Endothelial cell of umbilical vein (primary cell): Measurements from ENCODE around the gene SKAP1. TPM values are rescaled to one million over a fixed set of nuclear protein-coding genes. Genes with fewer than 3 reads are reported as not detected.

Source experiments
- BruUV-seq: library from RNA; stranded (reverse); fragments of 400-500 nt; replicated peaks from 2 replicates; lab custom pipeline; 2021; lab: Mats Ljungman, UMichigan
- CTCF ChIA-PET: fragments of 300-600, 350-600 bp; sonication (Branson Sonifier 250); formaldehyde crosslinking; loops from one replicate; lab custom pipeline; 2021; ENCODE audit warnings: antibody characterized with exemption, inconsistent platforms; lab: Charles Lee
- POLR2A ChIA-PET: fragments of 300-600, 350-600 bp; sonication (Branson Sonifier 250); formaldehyde crosslinking; loops from one replicate; lab custom pipeline; 2021; ENCODE audit warnings: antibody characterized with exemption, inconsistent platforms; lab: Charles Lee
- DNase-seq: peaks from one replicate; pipeline ENCODE4 v3.0.0-alpha.2; 2011; ENCODE audit warnings: low read depth, low spot score
- FAIRE-seq: peaks from 2 replicates; lab custom pipeline; 2011; peaks lifted over from hg19 to GRCh38; lab: Jason Lieb, UNC
- H2AFZ ChIP-seq: 2 replicates; pipeline ENCODE4 v1.6.0; 2012; ENCODE audit warnings: low read depth, low read length, control low read depth, inconsistent platforms
- H3K27ac ChIP-seq: 2 replicates; pipeline ENCODE4 v1.5.1; 2011; ENCODE audit warnings: low read depth, mild to moderate bottlenecking, control low read depth, low read length, moderate library complexity; ENCODE audit not compliant: insufficient read depth
- H3K27me3 ChIP-seq, 2 experiments: 2 replicates each; pipeline versions ENCODE4 v1.6.0 to v1.6.1; 2011; ENCODE audit warnings: low read length in 2 of 2, mixed read lengths in 1 of 2; ENCODE audit not compliant: control insufficient read depth in 2 of 2, insufficient read depth in 2 of 2
- H3K36me3 ChIP-seq, 2 experiments: 2 replicates in 1 of 2; 3 replicates in 1 of 2; pipeline ENCODE4 v1.5.1; 2011; ENCODE audit warnings: low read length in 2 of 2, mild to moderate bottlenecking in 1 of 2, moderate library complexity in 1 of 2; ENCODE audit not compliant: control insufficient read depth in 2 of 2, insufficient read depth in 2 of 2; ENCODE audit errors: extremely low read depth in 1 of 2
- H3K4me1 ChIP-seq: 3 replicates; pipeline ENCODE4 v1.5.1; 2011; ENCODE audit warnings: mild to moderate bottlenecking, low read length; ENCODE audit not compliant: control insufficient read depth, insufficient read depth; ENCODE audit errors: extremely low read depth
- H3K4me2 ChIP-seq: 2 replicates; pipeline ENCODE4 v1.6.1; 2011; ENCODE audit warnings: low read length, control low read depth, mixed read lengths; ENCODE audit not compliant: insufficient read depth
- H3K4me3 ChIP-seq, 3 experiments: fragments of 200-600 bp in 1 of 3; sonication (generic), shearing (Covaris generic) in 1 of 3; replicated peaks in 1 of 3; 2 replicates each; pipeline ENCODE4 v1.5.1; 2011 to 2016; ENCODE audit warnings: control low read depth in 3 of 3, low read length in 3 of 3, mild to moderate bottlenecking in 2 of 3, inconsistent platforms in 1 of 3, low read depth in 1 of 3, moderate library complexity in 1 of 3; ENCODE audit not compliant: insufficient read depth in 1 of 3
- H3K79me2 ChIP-seq: 2 replicates; pipeline ENCODE4 v1.6.0; 2012; ENCODE audit warnings: low read length, inconsistent platforms; ENCODE audit not compliant: control insufficient read depth, insufficient read depth
- H3K9ac ChIP-seq: replicated peaks from 2 replicates; pipeline ENCODE3; 2011; ENCODE audit warnings: low read length, control low read depth; ENCODE audit not compliant: insufficient read depth; ENCODE audit errors: extremely low read depth
- H3K9me1 ChIP-seq: replicated peaks from 3 replicates; pipeline ENCODE4 v1.6.0; 2011; ENCODE audit warnings: mild to moderate bottlenecking, low read length; ENCODE audit not compliant: control insufficient read depth, insufficient read depth; ENCODE audit errors: extremely low read depth
- H3K9me3 ChIP-seq: replicated peaks from 2 replicates; pipeline ENCODE4 v1.5.1; 2012; ENCODE audit warnings: low read length, inconsistent platforms; ENCODE audit not compliant: control insufficient read depth, insufficient read depth
- H4K20me1 ChIP-seq: replicated peaks from 2 replicates; pipeline ENCODE3; 2011; ENCODE audit warnings: mild to moderate bottlenecking, low read length; ENCODE audit not compliant: control insufficient read depth, insufficient read depth; ENCODE audit errors: extremely low read depth
- FOS ChIP-seq: IDR thresholded peaks from 2 replicates; pipeline ENCODE4 v1.6.1; 2011; ENCODE audit warnings: mild to moderate bottlenecking, low read length, moderate library complexity, borderline replicate concordance; ENCODE audit not compliant: insufficient read depth
- GATA2 ChIP-seq: IDR thresholded peaks from 2 replicates; pipeline ENCODE4 v1.7.0; 2011; ENCODE audit warnings: low read depth, mild to moderate bottlenecking, moderate library complexity, mixed read lengths, low read length; ENCODE audit not compliant: insufficient read length, insufficient read depth
- MYC ChIP-seq: IDR thresholded peaks from one replicate; pipeline ENCODE4 v1.6.1; 2011; ENCODE audit warnings: mild to moderate bottlenecking, low read depth, low read length
- dilution Hi-C: fragments of 300-500 bp; cut with MboI; formaldehyde crosslinking; loops from one replicate; pipeline ENCODE4 v1.15.0; 2019; ENCODE audit warnings: low sequenced_read_pairs; ENCODE audit not compliant: extremely low pct_ligation_motif_present
- intact Hi-C: fragments of 100-400 bp; cut with micrococcal nuclease; formaldehyde crosslinking; loops from one replicate; pipeline ENCODE4 v1.10.0; 2022
- polyA plus RNA-seq, 4 experiments: library from polyadenylated mRNA; depleted of rRNA in 3 of 4; stranded (reverse) in 3 of 4; unstranded in 1 of 4; fragments of >200 nt; gene quantifications; 2 replicates each; pipeline versions ENCODE4 v1.2.1 to v1.2.3, GENCODE V29; 2011 to 2012; ENCODE audit warnings: missing spikeins in 1 of 4
- total RNA-seq: library from RNA; stranded (reverse); gene quantifications from 2 replicates; pipeline ENCODE4 v1.2.3, GENCODE V29; 2021
- TF ChIP-seq, protein P1 (sequence below): IDR thresholded peaks from 2 replicates; pipeline ENCODE4 v1.6.1; 2011; ENCODE audit not compliant: insufficient read depth, insufficient read length
- TF ChIP-seq, protein P2 (sequence below), 2 donors: IDR thresholded peaks; 1 replicate in 1 of 2; 2 replicates in 1 of 2; pipeline ENCODE4 v1.5.1; 2011; ENCODE audit warnings: low read length in 2 of 2, mild to moderate bottlenecking in 2 of 2, moderate library complexity in 2 of 2, control low read depth in 1 of 2, inconsistent platforms in 1 of 2, low read depth in 1 of 2; ENCODE audit not compliant: insufficient read depth in 1 of 2; ENCODE audit errors: extremely low read depth in 1 of 2

SKAP1 gene
- total and polyA plus RNA-seq, 2 donors (not counting 3 experiments of a cell fraction or from before 2014, with no cell fraction given), result 0.75 TPM; not detected in 1

DNA sequence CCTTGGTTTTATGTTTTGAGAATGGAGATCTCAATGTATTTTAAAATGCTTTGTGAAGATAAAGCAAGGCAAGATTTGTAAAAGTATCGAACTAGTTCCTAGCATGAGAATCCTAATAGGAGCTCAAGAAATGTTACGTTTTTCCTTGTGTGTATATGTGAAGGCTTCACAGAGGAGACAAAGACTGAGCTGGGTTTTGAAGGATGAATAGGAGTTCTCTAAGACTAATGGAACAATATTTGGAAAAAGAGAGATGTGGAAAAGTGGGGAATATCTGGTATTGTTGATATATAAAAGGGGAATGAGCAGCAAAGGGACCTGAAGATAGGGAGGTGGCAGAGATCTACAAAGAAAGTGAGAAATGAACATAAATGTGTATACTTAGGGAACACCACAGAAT, 195.1 kb downstream of the SKAP1 start:
- no peaks in the 10 kb centered on the region for H3K27me3 ChIP-seq
- no peaks in the 10 kb centered on the region for H3K79me2 ChIP-seq
- H3K27ac ChIP-seq, result no peak overlapping the region
- DNase-seq (no peak), FAIRE-seq (no peak)
- no peak overlapping the region for H3K9ac ChIP-seq
- peaks cover 46% of the 10 kb centered on the region for H3K4me1 ChIP-seq
- no peaks in the 10 kb centered on the region for H3K36me3 ChIP-seq
- no peak overlapping the region for H3K4me2 ChIP-seq
- no peaks in the 10 kb centered on the region for H4K20me1 ChIP-seq
- TF ChIP-seq GATA2 (no peak), MYC (no peak), FOS (no peak)
- TF ChIP-seq, protein P1, sequence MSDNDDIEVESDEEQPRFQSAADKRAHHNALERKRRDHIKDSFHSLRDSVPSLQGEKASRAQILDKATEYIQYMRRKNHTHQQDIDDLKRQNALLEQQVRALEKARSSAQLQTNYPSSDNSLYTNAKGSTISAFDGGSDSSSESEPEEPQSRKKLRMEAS, result no peak
- TF ChIP-seq, protein P2, sequence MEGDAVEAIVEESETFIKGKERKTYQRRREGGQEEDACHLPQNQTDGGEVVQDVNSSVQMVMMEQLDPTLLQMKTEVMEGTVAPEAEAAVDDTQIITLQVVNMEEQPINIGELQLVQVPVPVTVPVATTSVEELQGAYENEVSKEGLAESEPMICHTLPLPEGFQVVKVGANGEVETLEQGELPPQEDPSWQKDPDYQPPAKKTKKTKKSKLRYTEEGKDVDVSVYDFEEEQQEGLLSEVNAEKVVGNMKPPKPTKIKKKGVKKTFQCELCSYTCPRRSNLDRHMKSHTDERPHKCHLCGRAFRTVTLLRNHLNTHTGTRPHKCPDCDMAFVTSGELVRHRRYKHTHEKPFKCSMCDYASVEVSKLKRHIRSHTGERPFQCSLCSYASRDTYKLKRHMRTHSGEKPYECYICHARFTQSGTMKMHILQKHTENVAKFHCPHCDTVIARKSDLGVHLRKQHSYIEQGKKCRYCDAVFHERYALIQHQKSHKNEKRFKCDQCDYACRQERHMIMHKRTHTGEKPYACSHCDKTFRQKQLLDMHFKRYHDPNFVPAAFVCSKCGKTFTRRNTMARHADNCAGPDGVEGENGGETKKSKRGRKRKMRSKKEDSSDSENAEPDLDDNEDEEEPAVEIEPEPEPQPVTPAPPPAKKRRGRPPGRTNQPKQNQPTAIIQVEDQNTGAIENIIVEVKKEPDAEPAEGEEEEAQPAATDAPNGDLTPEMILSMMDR (IDR thresholded peaks at IDR 0.05; ENCODE audit: extremely low read depth in 1 of 2, insufficient read depth in 1 of 2, low read depth in 1 of 2, low read length in 2 of 2), result no peak
- ChIA-PET CTCF (interaction anchor here (0.6 to 20.0 kb wide), 7 partner anchors 8 to 35 kb away, joined by 3 to 289 read pairs (median 11); no protein-coding TSS in a partner anchor), POLR2A (interaction anchor here (2.0 kb wide), 1 partner anchor 9 kb away, joined by 4 read pairs; no protein-coding TSS in a partner anchor)
- H2AFZ ChIP-seq, result no peak overlapping the region
- BruUV-seq, result no TSS peak
- H3K4me3 ChIP-seq, result no peak overlapping the region
- dilution Hi-C loops, result no loop called here
- intact Hi-C loops, result no loop called here
- H3K9me1 ChIP-seq, result no peaks in the 10 kb centered on the region
- H3K9me3 ChIP-seq, result no peaks in the 10 kb centered on the region
